Prostate gland (tissue), 2 donors: ENCODE results near the gene GRID1. TPM values are rescaled to one million over a fixed set of nuclear protein-coding genes. Genes with fewer than 3 reads are reported as not detected.

Experiments used
- DNase-seq: peaks from one replicate; pipeline ENCODE4 v3.0.0-alpha.2; 2019; ENCODE audit warnings: low spot score
- H3K27ac ChIP-seq, 2 donors: fragments of 200-600 bp; sonication (generic); 2 replicates each; pipeline ENCODE4 v1.5.1; 2017 to 2019
- H3K27me3 ChIP-seq: fragments of 200-600 bp; sonication (generic); replicated peaks from 2 replicates; pipeline ENCODE4 v1.5.1; 2019; ENCODE audit not compliant: insufficient read depth
- H3K36me3 ChIP-seq, 2 donors: fragments of 200-600 bp; sonication (generic); 1 replicate in 1 of 2; 2 replicates in 1 of 2; pipeline versions ENCODE4 v1.5.1 to v1.8.1; 2017 to 2019
- H3K4me1 ChIP-seq: fragments of 200-600 bp; sonication (generic); replicated peaks from 2 replicates; pipeline ENCODE4 v1.5.1; 2019
- H3K4me3 ChIP-seq, 2 donors: fragments of 200-600 bp; sonication (generic); 2 replicates each; pipeline ENCODE4 v1.5.1; 2017 to 2019
- H3K9me3 ChIP-seq: fragments of 200-600 bp; sonication (generic); 2 replicates; pipeline ENCODE4 v1.5.1; 2017
- POLR2A ChIP-seq: fragments of 450-650 bp; IDR thresholded peaks from one replicate; pipeline ENCODE4 v1.6.1; 2016; ENCODE audit warnings: antibody characterized with exemption, mild to moderate bottlenecking
- POLR2AphosphoS5 ChIP-seq: sonication (generic); formaldehyde crosslinking; IDR thresholded peaks from one replicate; pipeline ENCODE4 v1.6.1; 2017; ENCODE audit warnings: antibody characterized with exemption
- WGBS: methylation state at CpG from one replicate; pipeline ENCODE4 v1.1.5; 2018; 5-methylcytosine and 5-hydroxymethylcytosine counted together
- intact Hi-C: fragments of 100-400 bp; cut with DNase I; formaldehyde crosslinking; loops from one replicate; pipeline ENCODE4 v1.14.2; 2022
- total RNA-seq, 2 donors: library from RNA; depleted of rRNA; stranded (reverse); fragments of >200 nt; gene quantifications; one replicate each; pipeline ENCODE4 v1.1.0, GENCODE V29; 2016
- TF ChIP-seq, protein P1 (sequence below), 4 experiments: fragments of 200-600 bp in 2 of 4; fragments of 450-650 bp in 2 of 4; sonication (generic) in 2 of 4; IDR thresholded peaks; 1 replicate in 3 of 4; 2 replicates in 1 of 4; pipeline ENCODE4 v1.5.1; 2016 to 2019; ENCODE audit warnings: antibody characterized with exemption in 4 of 4, mild to moderate bottlenecking in 2 of 4, moderate library complexity in 2 of 4

GRID1 gene
- total RNA-seq, 2 donors from 2014 or later: 1.0 to 10.0 TPM

DNA sequence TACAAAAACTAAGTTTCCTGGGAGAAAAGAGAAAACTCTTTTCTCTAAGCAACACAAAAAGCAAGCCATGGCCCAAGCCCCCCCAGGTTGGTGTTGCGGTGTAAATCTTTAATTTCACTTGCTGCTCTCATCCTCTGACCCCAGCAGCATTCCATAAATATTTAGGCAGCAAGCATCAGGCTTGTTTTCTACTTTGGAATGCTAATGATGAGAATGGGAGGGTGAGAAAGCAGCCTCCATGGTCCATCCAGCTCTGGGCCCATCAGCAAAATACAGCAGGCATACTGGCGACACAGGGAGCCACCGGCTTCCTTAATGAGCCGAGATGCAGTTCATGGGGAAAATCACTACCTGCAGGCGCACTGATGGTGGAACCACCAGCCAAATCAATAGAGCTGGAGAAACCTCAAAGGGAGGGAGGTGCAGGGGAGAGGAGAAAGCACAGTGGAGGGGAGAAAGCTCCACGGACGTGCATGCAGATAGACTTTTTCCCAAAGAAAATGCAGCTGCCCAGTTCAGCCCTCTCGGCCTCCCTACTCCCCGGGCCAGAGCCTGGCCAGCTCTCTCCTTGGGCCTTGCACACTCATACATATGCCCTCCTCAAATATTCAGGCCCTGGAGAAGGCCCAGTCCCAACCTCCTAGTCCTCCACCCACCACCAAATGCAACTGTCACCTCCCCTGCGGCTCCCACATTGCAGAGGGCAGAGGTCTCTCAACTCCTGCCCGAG lies 131.9 kb downstream of the GRID1 start:
- DNase-seq: no peak
- Histone ChIP-seq H3K4me1 (no peaks in the 10 kb centered on the region), H3K4me3 (no peak overlapping the region), H3K27me3 (no peaks in the 10 kb centered on the region), H3K27ac (no peak overlapping the region), H3K36me3 (no peaks in the 10 kb centered on the region), H3K9me3 (no peaks in the 10 kb centered on the region)
- intact Hi-C loops: no loop called here
- TF ChIP-seq, protein P1, sequence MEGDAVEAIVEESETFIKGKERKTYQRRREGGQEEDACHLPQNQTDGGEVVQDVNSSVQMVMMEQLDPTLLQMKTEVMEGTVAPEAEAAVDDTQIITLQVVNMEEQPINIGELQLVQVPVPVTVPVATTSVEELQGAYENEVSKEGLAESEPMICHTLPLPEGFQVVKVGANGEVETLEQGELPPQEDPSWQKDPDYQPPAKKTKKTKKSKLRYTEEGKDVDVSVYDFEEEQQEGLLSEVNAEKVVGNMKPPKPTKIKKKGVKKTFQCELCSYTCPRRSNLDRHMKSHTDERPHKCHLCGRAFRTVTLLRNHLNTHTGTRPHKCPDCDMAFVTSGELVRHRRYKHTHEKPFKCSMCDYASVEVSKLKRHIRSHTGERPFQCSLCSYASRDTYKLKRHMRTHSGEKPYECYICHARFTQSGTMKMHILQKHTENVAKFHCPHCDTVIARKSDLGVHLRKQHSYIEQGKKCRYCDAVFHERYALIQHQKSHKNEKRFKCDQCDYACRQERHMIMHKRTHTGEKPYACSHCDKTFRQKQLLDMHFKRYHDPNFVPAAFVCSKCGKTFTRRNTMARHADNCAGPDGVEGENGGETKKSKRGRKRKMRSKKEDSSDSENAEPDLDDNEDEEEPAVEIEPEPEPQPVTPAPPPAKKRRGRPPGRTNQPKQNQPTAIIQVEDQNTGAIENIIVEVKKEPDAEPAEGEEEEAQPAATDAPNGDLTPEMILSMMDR (IDR thresholded peaks at IDR 0.05): no peak
- TF ChIP-seq POLR2AphosphoS5 (no peak), POLR2A (no peak)
- WGBS: 49% methylated on average over 11 of the region's 11 CpGs

DNA sequence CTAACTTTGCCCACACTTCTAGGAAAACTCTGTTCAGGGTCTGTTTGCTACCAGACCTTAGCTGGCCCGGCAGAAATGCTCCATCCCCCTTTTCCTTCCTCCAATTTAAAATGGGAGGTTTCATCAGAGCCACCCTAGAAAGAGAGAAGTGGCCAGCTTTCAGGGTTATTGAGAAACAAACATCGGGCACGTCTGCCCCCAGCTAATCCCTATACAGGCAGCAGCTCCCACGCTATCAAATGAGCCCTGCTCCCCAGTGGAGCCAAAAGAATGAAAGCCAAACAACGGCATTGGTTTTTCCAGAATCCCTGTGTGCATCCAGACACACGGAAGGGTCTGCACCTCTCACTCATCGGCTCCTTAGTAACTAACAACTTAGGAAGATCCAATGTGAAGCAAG lies 132.5 kb downstream of the GRID1 start:
- H3K36me3 ChIP-seq: no peaks in the 10 kb centered on the region
- H3K27me3 ChIP-seq: no peaks in the 10 kb centered on the region
- no peaks in the 10 kb centered on the region for H3K4me1 ChIP-seq
- no peak overlapping the region for H3K27ac ChIP-seq
- H3K4me3 ChIP-seq: no peak overlapping the region
- TF ChIP-seq POLR2A: no peak
- TF ChIP-seq, protein P1 (IDR thresholded peaks at IDR 0.05): no peak
- no peak for TF ChIP-seq POLR2AphosphoS5
- intact Hi-C loops: no loop called here
- H3K9me3 ChIP-seq: no peaks in the 10 kb centered on the region
- DNase-seq: no peak
- 41% methylated on average over 7 of the region's 7 CpGs for WGBS

DNA sequence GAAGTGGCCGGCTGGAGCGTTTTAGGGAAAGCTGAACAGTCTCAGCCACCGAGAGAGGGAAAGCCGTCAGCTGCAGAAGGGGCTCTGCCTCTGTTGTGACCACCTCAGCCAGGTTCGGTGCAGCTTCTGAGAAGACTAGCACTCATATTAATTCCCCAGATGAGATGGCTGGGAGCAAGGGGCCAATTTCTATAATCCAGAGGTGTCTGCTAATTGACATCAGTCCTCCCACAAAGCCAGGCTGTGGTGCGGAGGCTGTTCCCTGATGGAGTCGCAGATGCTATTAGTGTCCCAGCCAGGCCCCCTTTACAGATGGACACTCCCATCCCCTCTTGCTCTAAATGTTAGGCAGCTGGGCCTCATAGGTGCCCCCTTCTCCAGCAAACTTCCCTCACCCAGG lies 133.5 kb downstream of the GRID1 start:
- TF ChIP-seq, protein P1 (IDR thresholded peaks at IDR 0.05): no peak
- TF ChIP-seq POLR2AphosphoS5: no peak
- no peak for TF ChIP-seq POLR2A
- DNase-seq: no peak
- no peaks in the 10 kb centered on the region for H3K9me3 ChIP-seq
- no peaks in the 10 kb centered on the region for H3K27me3 ChIP-seq
- H3K4me3 ChIP-seq: no peak overlapping the region
- no peaks in the 10 kb centered on the region for H3K4me1 ChIP-seq
- H3K27ac ChIP-seq: no peak overlapping the region
- no peaks in the 10 kb centered on the region for H3K36me3 ChIP-seq
- WGBS: 69% methylated on average over 7 of the region's 7 CpGs
- intact Hi-C loops: no loop called here

DNA sequence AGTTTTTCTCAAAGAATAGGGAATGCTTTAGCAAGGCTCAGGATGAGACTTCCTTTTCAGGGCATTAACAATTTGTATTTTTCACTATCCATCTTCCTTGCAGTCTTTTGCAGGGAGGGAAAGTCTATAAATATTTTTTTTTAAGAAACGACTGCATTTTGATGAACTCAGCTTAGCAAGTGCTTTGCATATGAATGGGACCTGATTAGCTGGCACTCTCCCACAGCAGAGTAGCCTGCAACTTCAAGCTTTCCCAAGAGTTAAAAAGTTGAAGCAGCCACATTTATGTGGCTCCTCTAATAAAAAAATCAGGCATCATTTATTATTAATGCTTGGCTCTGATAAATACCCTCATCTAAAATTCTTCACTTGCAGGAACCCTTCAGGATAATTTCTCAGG lies 134.0 kb downstream of the GRID1 start:
- 21% methylated on average over 1 of the region's 1 CpG for WGBS
- Histone ChIP-seq H3K27ac (no peak overlapping the region), H3K27me3 (no peaks in the 10 kb centered on the region), H3K4me3 (no peak overlapping the region), H3K4me1 (no peaks in the 10 kb centered on the region), H3K36me3 (no peaks in the 10 kb centered on the region), H3K9me3 (no peaks in the 10 kb centered on the region)
- intact Hi-C loops: no loop called here
- DNase-seq: no peak
- no peak for TF ChIP-seq POLR2AphosphoS5
- TF ChIP-seq, protein P1 (IDR thresholded peaks at IDR 0.05): no peak
- TF ChIP-seq POLR2A: no peak
